ENCODE measurements around the gene PTBP3.
"Not testable (repeated sequence)": the region's sequence is repeated elsewhere in the genome, so short reads cannot be mapped to it uniquely, and the experiment has no call there.

The PTBP3 gene

DNA sequence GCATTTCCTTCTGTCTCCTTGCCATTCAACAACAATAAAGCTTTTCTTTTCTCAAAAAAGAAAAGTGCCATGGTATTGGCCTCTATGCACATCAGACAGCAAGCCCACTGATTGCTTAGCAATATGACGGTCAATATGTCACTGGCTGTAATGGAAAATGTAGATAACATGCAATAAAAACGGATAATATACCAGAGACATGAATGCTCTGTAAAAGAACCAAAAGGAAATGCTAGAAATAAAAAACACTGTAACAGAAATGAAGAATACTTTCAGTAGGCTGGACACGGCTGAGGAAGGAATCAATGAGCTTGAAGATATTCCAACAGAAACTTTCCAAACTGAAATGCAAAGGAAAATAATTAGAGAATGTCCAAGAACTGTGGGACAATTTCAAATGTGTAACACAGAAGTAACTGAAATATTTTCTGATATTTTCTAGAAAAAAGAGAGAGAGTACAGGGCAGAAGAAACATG, 10.0 kb downstream of the PTBP3 start:
- DNase-seq: no peak

DNA sequence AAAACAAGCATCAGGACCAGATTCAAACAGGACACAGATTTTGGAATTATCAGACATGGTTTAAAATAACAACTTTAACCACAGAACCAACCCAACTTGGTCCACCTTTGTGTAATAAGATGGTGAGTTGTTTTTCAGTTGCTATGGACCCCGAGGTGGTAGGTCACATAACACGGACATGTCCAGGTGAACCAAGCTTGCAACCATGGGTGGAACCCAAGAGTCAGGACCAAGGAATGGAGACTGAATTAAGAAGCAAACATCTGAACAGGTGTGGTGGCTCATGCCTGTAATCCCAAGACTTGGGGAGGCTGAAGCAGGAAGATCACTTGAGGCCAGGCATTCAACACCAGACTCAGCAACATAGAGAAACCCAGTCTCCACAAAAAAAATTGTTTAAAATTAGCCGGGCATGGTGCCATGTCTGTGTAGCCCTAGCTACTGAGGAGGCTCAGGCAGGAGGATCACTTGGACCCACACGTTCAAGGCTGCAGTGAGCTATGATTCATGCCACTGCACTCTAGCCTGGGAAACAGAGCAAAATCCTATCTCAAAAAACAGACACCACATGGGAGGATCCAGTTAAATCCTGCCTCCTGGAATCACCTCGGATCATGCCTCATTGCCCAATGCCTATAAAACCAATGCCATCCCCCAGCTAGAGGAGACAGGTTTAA, 10.6 kb downstream of the PTBP3 start:
- no peak for DNase-seq

DNA sequence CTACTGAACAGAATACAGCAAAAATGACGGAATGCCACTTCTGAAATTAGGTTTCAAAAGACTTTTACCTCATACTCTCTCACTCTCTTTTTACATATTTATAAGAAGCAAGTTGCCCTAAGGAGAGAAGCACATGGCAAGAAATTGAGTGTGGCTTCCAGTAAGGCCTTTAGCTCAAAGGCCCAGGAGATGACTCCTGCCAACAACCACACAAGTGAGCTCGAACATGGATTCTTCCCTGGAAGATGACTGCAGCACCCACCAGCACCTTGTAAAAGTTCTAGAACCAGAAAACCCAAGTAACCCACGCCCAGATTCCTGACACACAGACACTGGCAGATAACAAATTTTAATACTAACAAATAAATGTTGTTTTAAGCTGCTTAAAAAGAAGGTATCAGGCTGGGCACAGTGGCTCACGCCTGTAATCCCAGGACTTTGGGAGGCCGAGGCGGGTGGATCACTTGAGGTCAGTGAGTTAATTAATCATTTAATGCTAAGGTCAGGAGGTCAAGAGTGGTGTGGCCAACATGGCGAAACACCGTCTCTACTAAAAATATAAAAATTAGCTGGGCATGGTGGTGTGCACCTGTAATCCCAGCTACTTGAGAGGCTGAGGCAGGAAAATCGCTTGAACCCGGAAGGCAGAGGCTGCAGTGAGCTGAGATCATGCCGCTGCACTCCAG, 17.0 kb downstream of the PTBP3 start:
- no peak for DNase-seq

DNA sequence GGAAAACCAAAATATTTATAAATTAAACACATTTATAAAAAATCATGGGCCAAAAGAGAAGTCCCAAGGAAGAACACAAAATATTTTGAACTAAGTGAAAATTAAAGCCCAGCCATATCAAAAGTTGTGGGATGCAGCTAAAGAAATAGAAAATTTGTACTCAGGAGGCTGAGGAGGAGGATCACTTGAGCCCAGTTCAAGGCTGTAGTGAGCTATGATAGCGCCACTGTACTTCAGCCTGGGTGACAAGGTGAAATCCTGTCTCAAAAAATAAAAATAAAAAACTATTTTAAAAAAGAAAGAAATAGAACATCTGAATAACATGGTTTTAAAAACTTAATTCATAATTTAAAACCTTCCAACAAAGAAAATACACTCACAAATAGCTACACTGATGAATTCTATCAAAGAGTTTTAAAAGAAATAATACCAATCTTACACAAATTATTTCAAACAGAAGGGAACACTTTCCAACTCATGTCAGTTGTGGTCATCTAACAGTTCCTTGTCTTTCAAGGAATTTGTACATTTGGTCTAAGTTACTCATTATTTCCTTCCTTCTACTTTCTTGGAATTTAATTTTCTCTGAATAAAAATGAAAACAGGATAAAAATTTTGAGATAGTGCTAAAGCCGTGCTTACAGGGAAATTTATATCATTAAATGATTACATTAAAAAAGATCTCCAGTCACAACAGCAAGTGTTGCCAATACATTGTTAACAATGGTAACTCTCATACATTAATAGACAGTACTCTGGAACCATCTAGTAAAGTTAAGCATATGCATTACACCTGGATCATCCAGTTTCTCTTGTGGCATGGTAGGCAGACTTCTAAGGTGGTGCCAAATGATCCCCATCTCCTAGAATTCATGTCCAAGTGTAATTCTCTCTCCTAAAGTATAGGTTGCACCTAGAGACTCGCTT, 17.8 kb downstream of the PTBP3 start:
- DNase-seq: no peak

DNA sequence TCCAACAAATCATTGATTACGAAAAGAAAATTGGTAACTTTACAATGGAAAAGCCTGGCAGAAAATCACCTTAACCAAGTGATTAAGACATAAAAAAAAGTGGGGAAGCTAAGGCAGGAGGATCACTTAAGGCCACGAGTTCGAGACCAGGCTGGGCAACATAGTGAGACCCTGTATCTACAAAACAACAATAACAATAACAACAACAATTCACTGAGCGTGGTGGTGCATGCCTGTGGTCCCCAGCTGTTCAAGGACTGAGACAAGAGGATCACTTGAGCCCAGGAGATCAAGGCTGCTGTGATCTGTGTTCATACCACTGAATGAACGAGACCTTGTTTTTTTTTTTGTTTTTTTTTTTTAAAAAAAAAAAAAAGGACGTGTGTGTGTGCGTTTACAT, 21.3 kb downstream of the PTBP3 start:
- DNase-seq: no peak

DNA sequence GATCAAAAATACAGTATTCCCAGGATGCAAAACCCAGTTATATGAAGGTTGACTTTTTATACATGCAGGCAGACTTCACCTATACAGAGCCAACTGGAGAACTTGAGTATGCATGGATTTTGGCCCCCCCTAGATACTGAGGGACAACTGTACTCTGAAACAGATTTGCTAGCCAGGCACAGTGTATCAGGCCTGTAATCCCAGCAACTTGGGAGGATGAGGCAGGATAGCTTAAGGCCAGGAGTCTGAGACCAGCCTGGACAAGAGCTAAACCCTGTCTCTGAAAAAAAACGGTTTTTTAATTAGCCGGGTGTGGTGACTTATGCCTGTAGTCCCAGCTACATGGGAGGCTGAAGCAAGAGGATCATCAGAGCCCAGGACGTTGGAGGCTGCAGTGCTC, 21.9 kb downstream of the PTBP3 start:
- no peak for DNase-seq

DNA sequence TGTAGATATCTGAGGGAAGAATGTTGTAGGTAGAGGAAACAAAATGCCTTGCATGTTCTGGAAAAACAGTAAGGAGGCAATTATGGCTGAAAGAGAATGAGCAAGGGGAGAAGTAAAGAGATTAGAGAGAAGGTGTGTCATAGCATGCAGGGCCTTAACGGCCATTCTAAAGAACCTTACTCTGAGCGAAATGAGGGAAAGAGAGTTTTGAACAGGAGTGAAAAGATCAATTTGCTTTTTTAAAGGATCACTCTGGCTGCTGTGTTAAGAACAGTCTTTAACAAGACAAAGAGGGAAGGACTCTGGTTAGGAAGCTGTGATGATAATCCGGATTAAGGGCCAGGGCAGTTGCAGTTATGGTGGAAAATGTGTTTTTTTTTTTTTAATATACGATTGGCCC, 22.6 kb downstream of the PTBP3 start:
- no peak for DNase-seq

DNA sequence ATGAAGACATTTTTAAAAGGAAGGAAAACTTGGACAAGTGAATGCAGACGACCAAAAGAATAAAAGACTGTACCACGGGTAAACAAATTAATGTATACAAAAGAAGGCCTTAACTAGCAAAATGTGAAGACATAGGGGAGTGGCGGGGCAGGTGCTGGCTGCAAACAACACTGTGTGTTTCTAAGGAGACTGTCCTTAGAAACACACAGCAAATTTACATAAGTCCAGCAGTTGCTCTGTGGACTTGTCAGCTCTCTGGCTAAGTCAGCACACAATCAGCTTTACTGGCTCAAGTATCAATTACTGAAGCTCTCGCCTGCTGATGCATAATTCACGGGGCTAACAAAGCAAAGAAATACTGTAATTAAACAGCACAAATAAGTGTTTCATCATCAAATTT, 24.8 kb downstream of the PTBP3 start:
- DNase-seq: no peak

DNA sequence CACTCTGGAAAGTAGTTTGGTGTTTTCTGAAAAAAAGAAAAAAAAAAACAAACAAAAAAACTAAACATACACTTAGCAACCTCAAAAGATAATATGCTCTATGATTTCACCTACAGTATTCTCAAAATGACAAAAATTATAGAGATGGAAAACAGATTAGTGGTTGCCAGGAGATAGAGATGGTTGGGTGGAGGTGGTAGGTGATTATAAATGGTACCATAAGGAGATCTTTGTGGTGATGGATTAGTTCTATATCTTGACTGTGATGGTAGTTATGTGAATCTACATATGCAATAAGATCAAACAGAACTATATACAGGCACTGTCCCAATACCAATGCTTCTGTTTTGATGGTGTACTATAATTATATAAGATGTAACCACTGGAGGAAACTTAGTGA, 32.0 kb downstream of the PTBP3 start:
- DNase-seq: no peak

DNA sequence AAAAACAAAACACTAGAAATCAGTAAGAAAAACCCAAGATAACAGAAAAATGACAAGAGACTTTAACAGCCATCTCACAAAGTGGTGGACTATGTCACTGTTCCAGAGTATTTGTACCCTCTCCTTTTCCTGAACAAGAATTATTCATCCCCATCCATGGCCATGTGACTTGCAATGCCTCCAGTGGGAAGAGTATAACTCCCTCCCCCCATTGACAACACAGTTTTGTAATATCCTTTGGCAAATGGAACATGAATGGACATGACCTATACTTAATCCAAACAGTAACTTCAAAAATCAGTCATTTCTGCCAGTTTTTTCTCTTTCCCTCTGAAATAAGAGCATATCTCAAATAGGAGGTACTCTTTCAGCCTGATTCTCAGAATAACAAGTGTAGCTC, 33.9 kb downstream of the PTBP3 start:
- DNase-seq: no peak

DNA sequence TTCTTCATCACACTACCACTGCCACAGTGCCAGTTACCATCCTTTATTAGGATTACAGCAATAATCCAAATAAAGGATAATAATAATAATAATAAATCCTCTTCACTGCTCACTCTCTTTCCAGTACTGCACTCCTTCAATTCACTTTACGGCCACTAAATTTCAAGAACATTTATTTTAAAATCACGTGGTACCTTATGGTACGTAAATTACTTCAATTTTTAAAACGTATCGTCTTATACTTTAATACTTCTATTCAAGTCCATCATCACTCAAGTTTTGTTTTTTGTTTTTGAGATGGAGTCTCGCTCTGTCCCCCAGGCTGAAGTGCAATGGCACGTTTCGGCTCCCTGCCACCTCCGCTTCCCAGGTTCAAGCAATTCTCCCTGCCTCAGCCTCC, 36.5 kb downstream of the PTBP3 start:
- DNase-seq: no peak

DNA sequence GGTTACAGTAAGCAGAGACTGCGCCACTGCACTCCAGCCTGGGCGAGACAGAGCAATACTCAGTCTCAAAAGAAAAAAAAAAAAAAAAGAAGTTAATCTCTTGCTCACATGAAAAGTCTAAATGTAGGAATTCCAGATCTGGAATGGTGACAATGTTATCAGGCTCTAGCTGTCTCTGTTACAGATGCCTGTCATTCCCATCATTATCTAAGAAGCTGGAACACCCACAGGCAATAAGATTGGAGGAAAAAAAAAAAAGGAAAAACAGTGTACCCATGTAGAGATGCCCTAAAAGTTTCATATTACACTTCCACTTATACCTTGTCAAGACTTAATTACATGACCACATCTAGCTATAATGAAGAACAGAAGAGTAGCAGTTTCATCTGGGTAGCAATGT, 38.2 kb downstream of the PTBP3 start:
- no peak for DNase-seq

DNA sequence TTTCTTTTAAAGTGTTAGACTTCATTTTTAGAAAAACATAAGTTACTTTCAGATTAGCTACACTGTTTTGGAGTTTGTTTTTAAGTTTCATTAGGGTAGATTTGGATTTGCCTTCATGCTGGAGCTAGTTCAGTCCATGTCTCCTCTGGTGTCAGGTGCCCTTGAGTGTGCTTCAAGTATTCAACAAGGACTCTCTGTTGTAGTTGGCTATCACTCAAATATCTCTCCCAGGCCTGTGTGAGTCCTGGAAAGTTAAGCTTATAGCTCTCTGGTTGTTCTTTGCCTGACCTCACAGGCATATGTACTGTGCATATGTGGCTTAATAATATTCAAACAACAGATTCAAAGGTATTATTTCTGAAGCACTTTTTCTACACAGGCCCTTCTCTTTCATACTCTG, 45.4 kb downstream of the PTBP3 start:
- DNase-seq: no peak

DNA sequence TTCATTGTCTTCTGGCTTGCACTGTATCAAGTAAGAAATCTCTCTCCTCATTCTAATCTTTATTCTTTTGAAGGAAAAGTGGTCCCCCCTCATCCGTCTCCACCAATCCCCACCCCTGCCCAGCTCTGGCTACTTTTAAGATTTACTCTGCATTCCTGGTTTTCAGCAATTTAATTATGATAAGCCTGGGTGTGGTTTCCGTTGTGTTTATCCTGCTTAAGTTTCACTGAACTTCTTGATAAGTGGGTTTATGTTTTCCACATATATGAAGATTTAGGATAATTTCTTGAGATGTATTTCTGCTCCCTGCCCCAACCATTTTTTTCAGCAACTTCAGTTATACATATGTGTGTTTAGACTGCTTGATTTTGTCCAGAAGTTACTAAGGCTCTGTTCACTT, 46.5 kb downstream of the PTBP3 start:
- DNase-seq: no peak

DNA sequence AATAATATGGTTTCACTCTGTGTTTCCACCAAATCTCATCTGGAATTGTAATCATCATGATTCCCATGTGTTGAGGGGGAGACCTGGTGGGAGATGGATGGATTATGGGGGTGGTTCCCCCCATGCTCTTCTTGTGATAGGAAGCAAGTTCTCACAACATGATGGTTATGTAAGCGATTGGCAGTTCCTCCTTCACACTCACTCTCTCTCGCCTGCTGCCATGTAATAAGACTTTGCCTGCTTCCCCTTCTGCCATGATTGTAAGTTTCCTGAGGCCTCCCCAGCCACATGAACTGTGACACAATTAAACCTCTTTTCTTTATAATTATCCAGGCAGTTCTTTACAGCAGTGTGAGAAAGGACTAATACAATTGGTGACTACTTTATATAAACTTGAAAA, 48.4 kb downstream of the PTBP3 start:
- no peak for DNase-seq

DNA sequence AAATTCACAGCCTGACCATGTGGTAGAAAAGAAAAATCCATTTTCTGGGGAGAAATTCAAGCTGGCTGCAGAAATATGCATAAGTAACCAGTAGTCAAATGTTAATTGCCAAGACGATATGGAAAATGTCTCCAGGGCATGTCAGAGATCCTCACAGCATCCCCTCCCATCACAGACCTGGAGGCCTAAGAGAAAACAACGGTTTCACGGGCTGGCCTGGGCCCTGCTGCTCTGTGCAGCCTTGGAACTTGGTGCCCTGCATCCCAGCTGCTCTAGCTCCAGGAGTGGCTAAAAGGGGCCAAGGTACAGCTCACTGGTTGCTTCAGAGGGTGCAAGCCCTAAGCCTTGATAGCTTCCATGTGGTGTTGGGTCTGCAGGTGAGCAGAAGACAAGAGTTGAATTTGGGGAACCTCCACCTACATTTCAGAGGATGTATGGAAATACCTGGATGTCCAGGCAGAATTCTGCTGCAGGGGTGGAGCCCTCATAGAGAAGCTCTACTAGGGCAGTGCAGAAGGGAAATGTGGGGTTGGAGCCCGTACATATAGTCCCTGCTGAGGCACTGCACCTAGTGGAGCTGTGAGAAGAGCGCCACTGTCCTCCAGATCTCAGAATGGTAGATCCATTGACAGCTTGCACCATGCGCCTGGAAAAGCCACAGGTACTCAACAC, 49.7 kb downstream of the PTBP3 start:
- no peak for DNase-seq

DNA sequence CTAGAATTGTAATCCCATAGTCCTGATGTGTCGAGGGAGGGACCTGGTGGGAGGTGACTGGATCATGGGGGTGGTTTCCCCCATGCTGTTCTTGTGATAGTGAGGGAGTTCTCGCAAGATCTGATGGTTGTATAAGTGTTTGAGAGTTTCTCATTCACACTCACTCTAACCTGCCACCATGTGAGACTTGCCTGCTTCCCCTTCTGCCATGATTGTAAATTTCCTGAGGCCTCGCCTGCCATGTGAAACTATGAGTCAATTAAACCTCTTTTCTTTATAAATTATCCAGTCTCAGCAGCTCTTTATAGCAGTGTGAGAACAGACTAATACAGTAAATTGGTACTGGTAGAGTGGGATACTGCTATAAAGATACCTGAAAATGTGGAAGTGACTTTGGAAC, 50.6 kb downstream of the PTBP3 start:
- DNase-seq: not testable (repeated sequence)

DNA sequence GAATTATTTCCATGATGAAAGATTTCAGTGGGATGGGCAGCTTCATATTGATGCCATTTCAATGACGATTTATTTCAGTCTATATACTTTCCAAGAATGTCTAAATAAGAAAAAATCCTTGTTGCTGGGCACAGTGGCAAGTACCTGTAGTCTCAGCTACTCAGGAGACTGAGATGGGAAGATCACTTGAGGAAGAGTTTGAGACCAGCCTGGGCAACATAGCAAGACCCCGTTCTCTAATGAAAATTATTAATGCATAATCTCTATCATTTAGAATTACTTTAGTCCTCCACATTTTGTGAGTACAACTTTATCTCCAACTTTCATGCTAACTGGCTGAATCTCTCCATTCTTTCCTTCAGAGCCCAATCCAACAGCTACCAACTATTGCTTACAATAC, 52.5 kb downstream of the PTBP3 start:
- DNase-seq: no peak

DNA sequence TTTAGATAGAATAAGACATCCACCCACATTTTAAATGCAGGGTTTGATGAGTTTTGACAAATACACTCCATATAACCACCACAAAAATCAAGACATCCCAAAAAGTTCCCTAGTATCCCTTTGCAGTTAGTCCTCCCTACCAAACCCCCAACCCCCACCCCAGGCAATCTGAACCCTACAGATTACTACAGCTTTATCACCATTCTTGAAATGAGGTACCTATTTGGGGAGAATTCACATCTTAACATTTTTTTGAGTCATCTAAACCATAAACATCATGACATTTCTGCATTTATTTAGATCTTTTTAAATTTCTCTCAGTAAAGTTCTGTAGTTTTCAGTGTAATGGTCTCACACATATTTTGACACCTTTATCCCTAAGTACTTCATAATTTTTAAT, 53.9 kb downstream of the PTBP3 start:
- DNase-seq: no peak

DNA sequence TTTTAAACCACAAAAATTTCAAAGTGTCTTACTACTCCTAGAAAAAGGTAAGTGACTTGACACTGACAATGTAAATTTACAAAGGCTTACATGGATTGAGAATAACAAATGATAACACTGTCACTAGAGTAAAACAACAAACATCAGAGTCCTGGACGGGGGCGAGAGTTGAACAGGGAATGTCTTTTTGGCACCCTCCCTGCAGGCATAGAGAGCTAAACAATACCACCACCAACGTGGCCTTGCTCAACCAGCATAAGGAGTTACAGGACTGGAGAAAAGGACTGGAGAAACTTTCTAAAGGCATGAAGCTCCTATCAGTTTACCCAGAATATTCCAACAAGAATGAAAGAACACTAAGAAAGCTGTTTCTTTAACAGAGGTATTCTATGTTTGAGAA, 55.3 kb downstream of the PTBP3 start:
- DNase-seq: no peak

DNA sequence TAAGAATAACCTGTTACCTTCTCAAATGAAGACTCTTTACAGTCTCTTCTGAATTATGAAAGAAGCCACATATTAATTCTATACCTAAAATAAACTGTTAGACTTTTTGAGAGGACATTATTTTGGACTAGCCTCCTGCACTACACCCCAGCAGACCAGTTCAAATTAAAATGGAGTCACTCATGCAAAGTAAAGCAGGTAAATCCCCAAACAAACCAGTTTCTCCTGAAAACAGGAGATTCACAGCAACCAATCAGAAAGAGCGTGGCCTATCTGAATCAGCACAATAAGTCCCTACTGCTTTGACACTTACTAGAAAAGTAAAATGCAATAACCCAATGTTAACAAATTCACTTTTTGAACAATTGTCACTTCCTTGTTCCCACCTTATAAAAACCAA, 58.8 kb downstream of the PTBP3 start:
- no peak for DNase-seq

DNA sequence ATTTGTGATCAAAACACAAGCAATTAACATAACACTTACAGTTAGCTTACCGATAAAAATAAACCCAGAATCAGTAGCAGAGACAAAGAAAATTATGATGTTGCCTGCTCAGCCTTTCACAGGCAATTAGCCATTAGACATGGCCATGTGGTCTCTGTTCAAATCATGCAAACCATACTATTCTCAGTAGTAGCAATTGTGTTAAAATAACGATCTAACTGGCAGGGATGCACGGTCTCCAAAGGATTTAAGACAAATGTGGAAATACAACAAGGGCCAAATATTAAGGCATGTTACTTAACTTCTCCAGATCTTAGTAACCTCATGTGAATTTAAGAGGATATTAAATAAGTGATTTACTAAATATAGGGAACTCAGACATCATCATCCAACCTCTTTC, 59.5 kb downstream of the PTBP3 start:
- DNase-seq: no peak

All from nucleus accumbens (tissue), 56 donors.